Measurements from ENCODE around the gene AMBRA1.

AMBRA1 gene

GRCh38 chr11:46346886-46347636, 246.8 kb downstream of the AMBRA1 start, which contains the start of gene DGKZ:
TSS of gene DGKZ (plus strand) at chr11:46347463. CDS start at chr11:46347660, 197 bp downstream.
- TF ChIP-seq TARDBP (IDR thresholded peaks at IDR 0.05) (no peak), ARNT (IDR thresholded peaks at IDR 0.05) (peak; percentile 70), FOXM1 (IDR thresholded peaks at IDR 0.05; ENCODE audit: borderline replicate concordance) (peak; percentile 37; the same call in 1 of the 2 replicates)
- peak; percentile 98 for DNase-seq (ENCODE audit: extremely low spot score)
- ChIA-PET POLR2A (interaction anchor here (1.0 to 2.1 kb wide), 2 partner anchors 17 to 104 kb away, joined by 3 to 10 read pairs; no protein-coding TSS in a partner anchor), CTCF (interaction anchor here (0.7 to 2.6 kb wide), 4 partner anchors 8 to 45 kb away, joined by 3 to 10 read pairs (median 4); partner anchors contain the start of gene CHRM4)

Data from HEK293T (cell line).